Cortex of kidney (tissue), 1 donor: Measurements from ENCODE around the gene GPR82.
"Not testable (repeated sequence)": the region's sequence is repeated elsewhere in the genome, so short reads cannot be mapped to it uniquely, and the experiment has no call there.

Experiments
- DNase-seq: peaks from one replicate; lab custom pipeline; 2025; lab: John Stamatoyannopoulos, UW

Gene GPR82

DNA sequence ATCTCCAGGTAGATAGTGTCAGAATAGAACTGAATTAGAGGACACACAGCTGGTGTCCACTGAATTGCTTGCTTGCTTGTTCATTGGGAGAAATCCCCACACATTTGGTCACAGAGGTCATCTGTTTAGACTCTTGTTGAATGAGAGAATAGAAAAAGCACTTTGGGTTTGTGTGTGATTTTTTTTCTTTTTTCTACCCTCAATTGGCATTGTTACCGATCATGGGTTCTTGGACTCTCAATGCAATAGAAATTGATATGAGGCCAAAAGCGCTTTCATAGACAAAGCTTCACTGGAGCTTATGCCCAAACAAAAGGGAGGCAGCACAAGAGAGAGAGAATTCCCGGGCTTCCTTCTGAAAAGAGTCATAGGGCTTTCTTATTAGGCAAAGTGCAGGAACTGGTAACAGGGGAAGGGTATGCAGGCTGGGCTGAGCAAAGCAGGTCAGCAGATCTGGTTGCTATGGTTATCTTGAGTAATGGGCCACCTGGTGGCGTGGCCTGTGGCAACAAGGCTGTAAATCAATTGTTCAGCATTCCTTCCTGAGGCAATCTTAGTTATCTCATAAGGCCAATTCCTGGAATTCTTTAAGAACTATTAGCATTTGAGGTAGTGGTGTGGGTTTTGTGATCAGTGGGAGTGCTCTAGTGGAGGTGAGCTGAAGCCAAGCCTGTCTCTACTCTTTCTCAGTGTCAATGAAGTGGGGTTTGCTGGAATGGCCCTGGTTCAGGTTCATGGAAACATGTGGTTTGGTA is 5.3 kb upstream of the GPR82 start:
- DNase-seq = no peak

GRCh38 chrX:41719610-41720009 is 4.4 kb upstream of the GPR82 start:
- DNase-seq = not testable (repeated sequence)

DNA sequence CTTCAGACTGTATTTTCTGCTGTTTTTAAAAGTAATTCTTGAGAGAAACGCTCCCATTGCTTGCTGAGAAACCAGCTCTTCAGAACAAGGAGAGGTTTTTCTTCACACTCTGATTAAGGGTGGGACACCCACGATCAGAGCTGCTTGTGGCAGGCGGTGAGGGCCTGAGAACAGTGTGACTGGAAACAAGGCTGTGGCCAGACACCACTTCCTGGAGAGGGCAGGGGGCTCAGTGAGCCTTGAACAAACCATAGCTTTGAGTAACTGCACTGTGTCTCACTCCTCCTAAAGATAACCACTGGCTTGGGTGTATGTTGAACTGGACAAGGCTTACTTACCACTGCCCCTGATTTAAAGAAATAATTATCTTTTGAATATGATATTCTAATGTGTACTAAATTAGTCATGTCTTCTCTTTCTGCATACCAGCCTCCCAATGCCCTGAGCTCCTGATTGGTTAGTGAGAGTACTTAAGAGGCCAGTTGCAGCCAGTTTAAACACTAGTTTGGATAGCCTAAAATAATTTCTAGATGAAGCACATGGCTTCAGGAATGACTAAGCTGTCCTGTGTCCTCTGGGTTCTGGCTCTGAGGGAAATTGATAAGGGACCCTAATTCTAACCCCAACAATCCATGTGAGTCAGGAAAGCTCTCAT is 3.7 kb upstream of the GPR82 start:
- DNase-seq = no peak

DNA sequence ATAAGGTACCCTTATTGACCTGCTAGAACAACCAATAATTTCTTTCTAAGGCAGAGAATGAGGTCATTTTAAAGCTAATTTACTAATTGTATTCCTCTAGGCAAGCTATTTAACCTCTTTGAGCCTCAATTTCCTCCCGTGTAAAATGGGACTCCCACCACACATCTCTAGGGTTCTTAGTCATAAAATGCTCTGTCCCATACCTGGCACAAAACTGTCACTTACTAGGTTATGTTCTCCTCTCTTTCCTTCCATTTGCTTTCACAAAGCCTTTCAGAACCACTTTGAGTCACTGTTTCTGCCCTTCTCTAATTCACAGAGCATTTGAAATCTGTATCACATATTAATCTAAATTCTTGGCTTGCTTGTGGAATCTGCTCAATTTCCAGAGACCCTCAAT is 2.4 kb upstream of the GPR82 start:
- DNase-seq = no peak

DNA sequence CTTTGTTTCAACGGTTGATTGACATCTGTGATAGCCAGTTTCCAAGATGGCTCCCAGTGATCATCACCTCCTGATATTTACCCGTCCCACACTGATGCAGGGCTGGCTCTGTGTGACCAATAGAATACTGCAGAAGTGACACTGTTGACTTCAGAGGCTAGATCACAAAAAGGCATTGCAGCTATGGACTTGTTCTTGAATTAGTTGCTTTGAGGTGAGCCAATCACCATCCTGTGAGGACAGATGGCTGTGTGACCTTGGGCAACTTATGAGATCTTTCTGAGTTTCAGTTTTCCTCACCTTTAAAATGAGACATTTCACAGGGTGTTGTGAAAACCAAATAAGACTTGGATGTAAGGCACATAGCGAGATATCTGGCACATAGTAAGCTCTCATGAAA is 1.8 kb upstream of the GPR82 start:
- no peak for DNase-seq

DNA sequence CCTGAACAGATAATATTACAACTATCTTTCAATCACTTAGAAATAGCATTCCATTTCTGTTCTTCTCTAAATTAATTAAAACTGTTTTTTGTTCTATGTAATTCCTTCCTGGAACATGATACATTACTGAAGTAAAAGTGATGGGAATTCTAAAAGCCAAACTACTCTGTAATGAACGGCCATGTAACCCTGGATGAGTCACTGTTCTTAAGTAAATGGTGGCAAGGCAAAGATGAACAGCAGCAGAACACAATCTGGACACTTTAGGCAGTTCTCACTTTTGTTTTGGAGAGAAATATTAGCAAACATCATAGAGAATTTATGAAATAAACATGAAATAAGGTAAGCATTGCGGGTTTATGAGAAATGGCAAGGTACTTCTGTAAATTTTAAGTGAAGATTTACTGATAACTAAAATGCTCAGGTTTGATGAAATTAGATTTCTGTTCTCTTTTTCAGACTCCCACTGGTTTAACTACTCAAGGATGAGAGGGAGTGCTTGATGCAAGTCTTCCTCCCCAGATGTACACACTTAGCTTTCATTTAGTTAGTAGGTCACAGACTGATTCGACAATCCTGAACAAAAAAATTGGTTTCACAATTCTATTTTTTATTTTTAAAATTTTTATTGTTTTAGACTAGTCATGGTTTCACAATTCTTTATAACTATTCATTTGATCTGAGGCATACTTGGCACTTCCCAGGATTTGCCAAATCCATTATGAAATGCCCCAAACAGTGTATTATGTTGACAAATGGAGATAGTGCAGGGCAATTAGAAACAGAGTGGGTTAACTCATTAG is 964 bp upstream of the GPR82 start:
- no peak for DNase-seq

GRCh38 chrX:41728125-41728524 is 4.1 kb downstream of the GPR82 start:
- DNase-seq = no peak

DNA sequence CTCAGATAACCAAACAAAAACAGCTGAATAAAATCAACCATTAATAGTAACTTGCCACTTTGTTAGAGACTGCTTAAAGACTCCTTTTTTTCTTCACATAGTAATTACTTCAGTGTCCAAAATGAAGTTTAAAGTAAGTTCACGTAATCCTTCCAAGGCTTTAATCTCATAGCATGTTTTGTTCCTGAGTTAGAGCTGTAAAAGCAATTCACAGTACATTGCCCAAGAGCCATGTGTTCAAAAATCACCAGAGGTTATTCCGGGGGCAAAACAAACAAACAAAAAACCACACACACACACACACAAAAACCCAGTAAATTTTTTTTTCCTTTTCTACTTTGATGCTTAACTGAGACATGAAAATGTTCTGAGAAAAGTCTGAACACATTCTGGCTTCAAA is 6.1 kb downstream of the GPR82 start:
- DNase-seq = no peak

DNA sequence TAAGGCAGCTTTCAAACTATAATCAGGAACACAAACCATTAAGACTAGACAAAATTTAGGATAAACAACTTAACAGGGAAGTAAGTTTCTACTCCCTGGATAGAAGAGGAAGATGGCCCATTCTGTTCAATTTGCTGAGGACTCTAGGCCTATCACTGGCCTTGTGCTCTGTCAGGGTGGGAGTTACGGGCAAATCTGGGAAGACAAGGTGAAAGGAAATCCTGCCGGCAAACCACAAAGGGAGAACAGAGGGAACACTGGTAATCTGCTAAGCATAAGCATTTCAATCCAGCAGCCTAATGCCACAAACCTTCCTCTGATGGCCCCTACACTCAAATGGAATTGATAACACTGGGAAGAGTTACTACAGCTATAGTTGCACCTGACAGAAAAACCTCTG is 8.3 kb downstream of the GPR82 start:
- DNase-seq = no peak

DNA sequence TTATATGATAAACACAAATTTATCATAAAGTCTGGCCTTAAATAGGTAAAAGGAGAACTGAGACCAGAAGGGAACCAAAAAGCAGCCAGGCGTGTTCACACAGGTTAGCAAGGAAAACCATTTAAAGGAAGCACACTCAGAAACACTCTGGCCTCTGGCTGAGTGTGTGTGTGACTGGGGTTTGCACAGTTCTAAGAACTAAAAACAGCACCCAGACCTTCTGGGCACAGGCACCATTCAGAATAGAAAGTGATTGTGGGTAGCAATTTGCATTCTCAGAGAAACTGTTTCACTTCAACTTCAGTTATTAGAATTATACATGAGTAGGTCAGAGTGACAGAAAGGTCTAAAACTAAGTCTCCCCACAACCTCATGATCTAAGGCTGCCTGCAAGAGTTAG is 10.0 kb downstream of the GPR82 start:
- DNase-seq = no peak

DNA sequence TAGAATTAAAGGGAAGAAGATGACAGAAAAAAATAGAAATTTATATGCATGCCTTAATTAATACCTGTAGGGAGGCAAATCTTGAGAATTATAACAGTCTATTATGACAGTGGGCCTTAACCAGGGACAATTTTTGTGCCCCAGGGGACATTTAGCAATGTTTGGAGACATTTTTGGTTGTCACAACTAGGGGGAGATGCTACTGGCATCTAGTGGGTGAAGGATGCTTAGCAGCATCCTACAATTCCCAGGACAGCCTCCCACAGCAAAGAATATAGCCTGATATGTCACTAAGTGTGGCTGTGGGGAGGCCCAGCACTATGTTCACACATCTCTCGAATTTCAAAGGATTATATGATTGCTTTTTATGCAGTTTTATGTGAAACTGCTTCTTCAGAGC is 10.5 kb downstream of the GPR82 start:
- no peak for DNase-seq

GRCh38 chrX:41737065-41737464 is 13.1 kb downstream of the GPR82 start:
- DNase-seq = no peak

DNA sequence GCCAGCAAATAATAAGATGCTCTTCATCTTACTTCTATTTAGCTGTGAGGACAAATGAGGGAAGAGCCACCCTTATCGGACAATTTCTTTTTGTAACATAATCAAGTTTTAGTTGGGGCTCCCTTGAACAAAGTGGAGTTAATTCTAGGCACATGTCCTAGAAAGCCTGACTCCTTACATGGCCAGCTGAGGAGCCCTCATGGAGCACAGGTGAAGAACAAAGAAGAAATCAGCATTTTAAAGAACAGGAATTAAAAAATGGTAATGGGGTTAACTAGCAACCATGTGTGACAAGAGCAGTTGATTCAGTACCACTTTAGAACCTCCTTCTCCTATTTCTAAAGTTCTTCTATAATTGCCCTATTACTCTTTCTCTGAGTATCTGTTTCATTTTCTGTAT is 15.9 kb downstream of the GPR82 start:
- DNase-seq = no peak

DNA sequence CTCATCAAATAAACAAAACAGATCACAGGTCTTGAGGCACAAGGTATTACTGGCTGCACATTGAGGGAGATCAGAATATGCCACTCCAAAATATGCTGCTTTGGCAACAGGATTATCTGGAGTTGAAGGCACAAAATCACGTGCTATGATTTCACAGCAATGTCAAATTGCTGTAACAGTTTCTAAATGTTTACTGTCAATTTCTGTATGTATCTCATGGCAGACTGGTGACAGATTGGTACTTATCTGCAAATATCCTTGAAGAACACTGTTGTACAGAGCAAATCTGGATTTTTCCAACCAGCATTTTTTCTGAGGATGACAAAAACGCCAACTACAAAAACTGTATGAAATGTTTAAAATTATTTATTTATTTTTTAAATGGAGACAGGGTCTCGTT is 26.7 kb downstream of the GPR82 start:
- DNase-seq = no peak

DNA sequence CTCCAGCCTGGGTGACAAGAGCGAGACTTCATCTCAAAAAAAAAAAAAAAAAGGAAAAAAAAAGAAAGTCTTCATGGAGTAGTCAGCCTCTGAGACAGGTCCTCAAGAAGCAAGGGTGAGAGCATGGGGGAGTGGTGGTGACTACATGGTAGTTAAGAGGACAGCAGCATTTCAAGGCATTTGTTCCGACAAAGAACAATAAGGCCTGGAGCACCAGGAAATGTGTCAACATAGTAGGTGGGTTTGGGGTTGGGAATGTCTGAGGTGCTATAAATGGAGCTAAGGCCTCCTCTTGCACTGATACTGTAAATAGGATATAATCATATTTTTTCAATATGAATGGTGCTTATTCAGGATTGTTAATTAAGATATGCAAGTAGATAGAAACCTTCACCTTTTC is 34.4 kb downstream of the GPR82 start:
- DNase-seq = no peak

GRCh38 chrX:41759817-41760216 is 35.8 kb downstream of the GPR82 start:
- no peak for DNase-seq

DNA sequence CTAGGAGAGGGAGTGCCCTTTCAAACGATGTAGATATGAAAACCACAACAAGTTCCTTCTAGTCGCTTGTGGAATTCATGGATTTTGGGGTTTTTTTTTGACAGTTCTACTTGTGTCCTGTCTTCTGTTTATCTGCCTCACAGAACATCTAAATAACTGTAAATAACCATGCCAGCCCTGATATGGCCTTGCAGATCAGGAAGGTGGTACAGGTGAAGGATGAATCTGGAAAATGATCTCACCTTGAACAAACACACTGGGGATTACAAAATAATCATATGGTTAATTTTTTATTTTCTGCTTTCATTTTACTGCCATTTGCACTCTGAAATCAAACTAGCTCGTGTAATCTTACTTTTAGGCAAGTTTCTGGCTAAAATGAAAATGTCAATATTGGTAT is 37.2 kb downstream of the GPR82 start:
- DNase-seq = no peak

DNA sequence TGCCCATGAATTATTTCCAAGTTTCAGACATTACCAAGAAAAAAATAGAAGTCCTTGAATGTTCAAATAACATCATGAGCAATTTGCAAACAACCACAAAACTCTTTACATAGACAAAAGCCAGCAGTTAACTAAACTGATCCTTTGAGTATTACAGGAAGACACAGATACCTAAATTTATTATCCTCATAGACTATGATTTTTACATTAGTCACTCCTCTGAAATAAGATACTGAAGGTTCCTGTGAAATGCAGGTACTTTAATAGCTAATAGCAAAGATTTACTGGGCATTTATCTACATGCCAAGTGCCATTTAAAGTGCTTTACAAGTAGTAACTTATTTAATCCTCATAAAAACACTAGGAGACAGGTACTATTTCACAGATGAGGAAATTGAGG is 37.7 kb downstream of the GPR82 start:
- DNase-seq = no peak

GRCh38 chrX:41779030-41779564 is 55.1 kb downstream of the GPR82 start:
- no peak for DNase-seq
